Epithelial cell of esophagus (primary cell): ENCODE measurements around the gene TCF7.

Experiments
- DNase-seq: peaks from one replicate; pipeline ENCODE4 v3.0.0; 2010; ENCODE audit warnings: low read depth
- H3K4me3 ChIP-seq: 2 replicates; pipeline ENCODE4 v1.5.1; 2011; ENCODE audit warnings: mild to moderate bottlenecking, low read length, control low read depth
- TF ChIP-seq, protein P1 (sequence below): IDR thresholded peaks from 2 replicates; pipeline ENCODE4 v1.5.1; 2011; ENCODE audit warnings: low read depth, mild to moderate bottlenecking, low read length, control low read depth, inconsistent platforms; ENCODE audit not compliant: insufficient read depth; ENCODE audit errors: missing control alignments

Gene TCF7

DNA sequence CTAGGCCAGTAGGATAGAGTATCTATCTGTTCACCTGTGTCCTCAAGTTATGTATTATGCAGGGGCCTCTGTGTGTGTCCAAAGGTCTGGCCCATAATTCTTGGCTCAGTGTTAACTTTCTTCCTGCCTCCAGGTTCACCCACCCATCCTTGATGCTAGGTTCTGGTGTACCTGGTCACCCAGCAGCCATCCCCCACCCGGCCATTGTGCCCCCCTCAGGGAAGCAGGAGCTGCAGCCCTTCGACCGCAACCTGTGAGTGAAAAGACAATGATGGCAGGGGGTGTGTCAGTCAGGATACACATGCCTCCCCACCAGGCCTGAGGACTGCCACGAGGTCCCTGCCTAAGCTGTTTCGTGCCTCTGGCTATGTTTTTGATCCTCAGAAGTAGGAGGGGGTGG, 27.6 kb downstream of the TCF7 start:
- DNase-seq: no peak
- TF ChIP-seq, protein P1, sequence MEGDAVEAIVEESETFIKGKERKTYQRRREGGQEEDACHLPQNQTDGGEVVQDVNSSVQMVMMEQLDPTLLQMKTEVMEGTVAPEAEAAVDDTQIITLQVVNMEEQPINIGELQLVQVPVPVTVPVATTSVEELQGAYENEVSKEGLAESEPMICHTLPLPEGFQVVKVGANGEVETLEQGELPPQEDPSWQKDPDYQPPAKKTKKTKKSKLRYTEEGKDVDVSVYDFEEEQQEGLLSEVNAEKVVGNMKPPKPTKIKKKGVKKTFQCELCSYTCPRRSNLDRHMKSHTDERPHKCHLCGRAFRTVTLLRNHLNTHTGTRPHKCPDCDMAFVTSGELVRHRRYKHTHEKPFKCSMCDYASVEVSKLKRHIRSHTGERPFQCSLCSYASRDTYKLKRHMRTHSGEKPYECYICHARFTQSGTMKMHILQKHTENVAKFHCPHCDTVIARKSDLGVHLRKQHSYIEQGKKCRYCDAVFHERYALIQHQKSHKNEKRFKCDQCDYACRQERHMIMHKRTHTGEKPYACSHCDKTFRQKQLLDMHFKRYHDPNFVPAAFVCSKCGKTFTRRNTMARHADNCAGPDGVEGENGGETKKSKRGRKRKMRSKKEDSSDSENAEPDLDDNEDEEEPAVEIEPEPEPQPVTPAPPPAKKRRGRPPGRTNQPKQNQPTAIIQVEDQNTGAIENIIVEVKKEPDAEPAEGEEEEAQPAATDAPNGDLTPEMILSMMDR: no peak
- H3K4me3 ChIP-seq: no peak overlapping the region

DNA sequence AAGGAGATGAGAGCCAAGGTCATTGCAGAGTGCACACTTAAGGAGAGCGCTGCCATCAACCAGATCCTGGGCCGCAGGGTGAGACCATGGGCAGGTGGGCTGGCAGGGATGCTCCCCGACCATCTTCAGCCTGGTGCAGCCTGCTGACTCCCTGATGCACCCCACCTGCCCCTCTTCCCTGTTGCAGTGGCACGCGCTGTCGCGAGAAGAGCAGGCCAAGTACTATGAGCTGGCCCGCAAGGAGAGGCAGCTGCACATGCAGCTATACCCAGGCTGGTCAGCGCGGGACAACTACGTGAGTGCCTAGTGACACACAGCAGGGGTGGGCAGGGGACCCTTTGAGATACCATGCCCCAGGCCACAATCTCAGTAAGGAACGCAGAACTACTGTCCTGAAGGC, 28.3 kb downstream of the TCF7 start:
- TF ChIP-seq, protein P1: no peak
- H3K4me3 ChIP-seq: no peak overlapping the region
- no peak for DNase-seq

DNA sequence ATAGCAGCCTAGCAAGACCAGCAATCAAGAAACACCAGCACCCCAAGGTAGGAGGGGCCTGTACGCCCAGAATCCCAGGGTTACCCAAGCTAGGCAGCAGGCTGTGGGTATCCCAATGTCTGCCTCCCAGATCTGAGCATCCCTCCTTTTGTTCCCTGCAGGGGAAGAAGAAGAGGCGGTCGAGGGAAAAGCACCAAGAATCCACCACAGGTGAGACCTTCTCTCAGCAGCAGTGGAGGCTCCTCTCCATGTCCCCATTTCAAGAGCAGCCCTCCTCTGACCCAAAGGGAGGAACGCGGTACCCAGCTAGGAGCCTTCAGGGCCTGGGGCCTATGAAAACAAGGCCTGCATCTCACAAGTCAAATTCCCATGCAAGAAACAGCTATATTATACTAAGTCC, 28.9 kb downstream of the TCF7 start:
- TF ChIP-seq, protein P1: no peak
- DNase-seq: no peak
- no peak overlapping the region for H3K4me3 ChIP-seq

DNA sequence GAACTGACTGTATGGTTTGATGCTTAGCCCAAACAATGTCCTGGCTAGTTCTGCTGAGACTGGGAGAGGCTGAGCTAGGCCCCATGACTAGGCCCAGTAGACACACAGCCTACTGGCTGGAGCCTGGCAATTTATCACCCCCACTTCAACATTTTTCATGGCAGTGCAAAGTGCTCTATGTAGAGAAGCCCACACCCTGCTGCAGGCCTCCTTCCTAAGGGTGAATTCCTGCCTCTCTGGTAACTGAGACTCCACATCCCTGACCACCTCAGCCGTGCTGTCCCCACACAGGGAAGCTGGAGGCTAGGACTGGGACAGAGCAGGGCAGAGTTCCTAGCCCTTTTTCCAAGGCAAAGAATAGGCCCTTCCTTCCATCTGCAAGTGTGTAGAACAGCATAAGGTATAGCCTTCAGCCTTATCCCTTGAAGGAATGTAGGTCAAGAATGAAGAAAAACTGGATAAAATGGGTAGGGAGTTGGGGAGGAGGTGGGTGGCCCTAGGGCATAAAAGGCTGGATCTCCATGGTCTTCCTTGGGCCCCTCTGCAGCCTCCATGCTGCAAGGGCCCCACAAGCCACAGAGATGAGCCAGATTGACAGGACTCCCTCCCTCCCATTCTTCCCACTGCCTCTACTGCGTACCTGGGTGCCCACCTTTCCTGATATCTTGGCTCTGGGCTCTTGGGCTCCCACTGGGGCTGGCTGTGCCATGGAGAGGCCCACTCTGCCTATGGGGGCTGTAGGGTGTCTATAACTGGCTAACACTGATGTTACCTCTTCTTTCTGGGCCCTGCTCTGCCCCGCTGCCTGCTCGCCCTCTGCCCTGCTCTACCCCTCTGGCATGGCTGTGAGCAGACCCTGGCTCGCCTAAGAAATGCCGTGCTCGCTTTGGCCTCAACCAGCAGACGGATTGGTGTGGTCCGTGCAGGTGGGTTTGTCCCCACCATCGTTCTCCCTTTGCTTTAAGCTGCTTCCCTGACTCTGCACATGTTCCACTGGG, 29.8 kb downstream of the TCF7 start:
- TF ChIP-seq, protein P1: no peak
- no peak for DNase-seq
- no peak overlapping the region for H3K4me3 ChIP-seq

DNA sequence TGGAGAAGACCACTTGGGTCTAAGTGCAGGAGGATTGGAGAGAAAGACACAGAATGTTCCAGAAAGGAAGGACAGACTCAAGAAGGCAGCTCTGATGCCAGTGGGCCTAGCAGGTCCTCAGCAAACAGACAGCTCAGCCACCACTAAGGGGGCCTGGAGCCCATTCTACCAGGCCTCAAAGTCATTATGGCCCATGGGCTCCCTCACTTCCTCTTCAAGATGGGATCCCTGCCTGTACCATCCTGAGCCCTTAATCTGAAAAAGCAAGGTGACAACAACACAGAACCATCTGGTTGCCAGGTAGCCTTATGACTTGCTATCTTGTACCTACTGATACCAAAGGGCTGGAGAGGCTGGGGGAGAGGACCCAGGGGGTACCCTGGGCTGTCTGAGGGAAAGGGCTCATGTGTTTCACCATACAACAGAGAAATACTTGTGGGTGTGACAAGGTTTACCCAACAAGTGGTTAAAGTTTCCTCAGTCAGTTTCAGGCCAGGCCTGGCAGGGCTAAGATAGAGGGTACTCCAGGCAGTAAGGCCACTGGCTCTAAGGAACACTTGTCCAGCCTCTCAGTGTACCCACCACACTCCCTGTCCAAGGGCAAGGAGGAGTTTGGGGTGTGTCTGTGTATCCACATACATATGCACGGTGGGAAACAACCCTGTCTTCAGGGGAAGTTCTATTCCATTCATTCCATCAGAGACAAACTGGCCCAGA, 30.7 kb downstream of the TCF7 start:
- no peak overlapping the region for H3K4me3 ChIP-seq
- no peak for DNase-seq
- TF ChIP-seq, protein P1: no peak

DNA sequence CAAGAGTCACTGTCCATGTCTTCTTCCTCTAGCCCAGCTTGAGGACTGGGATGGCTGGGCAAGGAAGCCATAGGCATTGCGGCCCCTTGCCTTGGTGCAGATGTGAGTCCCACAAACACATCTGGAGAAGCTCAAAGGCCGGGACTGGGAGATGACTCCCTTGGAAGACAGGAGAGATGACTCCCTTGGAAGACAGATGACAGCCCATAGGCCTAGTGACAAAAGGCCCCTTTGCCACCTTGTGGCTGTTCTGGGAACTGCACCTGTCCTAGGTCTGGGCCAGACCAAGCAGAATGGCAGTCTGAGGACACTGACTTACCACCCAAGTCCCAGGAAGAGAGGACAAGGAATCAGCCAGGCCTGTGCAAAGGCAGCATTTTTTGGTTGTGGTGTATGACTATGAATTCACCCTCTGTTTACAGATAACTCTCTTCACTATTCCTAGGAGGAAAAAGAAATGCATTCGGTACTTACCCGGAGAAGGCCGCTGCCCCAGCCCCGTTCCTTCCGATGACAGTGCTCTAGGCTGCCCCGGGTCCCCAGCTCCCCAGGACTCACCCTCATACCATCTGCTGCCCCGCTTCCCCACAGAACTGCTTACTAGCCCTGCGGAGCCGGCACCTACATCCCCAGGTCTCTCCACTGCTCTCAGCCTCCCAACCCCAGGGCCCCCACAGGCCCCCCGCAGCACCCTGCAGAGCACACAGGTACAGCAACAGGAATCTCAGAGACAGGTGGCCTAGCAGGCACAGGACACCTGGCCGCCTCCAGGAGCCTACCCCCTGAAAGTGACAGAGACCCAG, 31.5 kb downstream of the TCF7 start:
- TF ChIP-seq, protein P1: peak; percentile 99
- no peak overlapping the region for H3K4me3 ChIP-seq
- DNase-seq: peak; percentile 80
